Activated CD4-positive, alpha-beta T cell treated with anti-CD3 and anti-CD28 coated beads, Interleukin-2, Interleukin-6, amounts not matched to agents 100 ng/mL and 50 ng/mL, durations not matched to agents 16 hours and 8 hours (primary cell): ENCODE measurements around the gene NHLH2.

Experiments used
- DNase-seq: peaks from one replicate; pipeline ENCODE4 v3.0.0-alpha.2; 2020

Gene NHLH2

GRCh38 chr1:115837740-115838421, 3.0 kb downstream of the NHLH2 start:
- DNase-seq = no peak

GRCh38 chr1:115837341-115837739, 3.6 kb downstream of the NHLH2 start:
- no peak for DNase-seq

- no peak for DNase-seq
Observed at GRCh38 chr1:115833856-115834255, 7.1 kb downstream of the NHLH2 start.

- no peak for DNase-seq
Observed at GRCh38 chr1:115832651-115833050, 8.3 kb downstream of the NHLH2 start.

GRCh38 chr1:115830963-115831362, 10.0 kb downstream of the NHLH2 start:
- DNase-seq = no peak

GRCh38 chr1:115829947-115830346, 11.0 kb downstream of the NHLH2 start:
- DNase-seq = no peak

- no peak for DNase-seq
Observed at GRCh38 chr1:115829023-115829674, 11.8 kb downstream of the NHLH2 start.

GRCh38 chr1:115828101-115829022, 12.6 kb downstream of the NHLH2 start:
- no peak for DNase-seq

GRCh38 chr1:115827452-115828044, 13.4 kb downstream of the NHLH2 start:
- DNase-seq = no peak

- no peak for DNase-seq
Observed at GRCh38 chr1:115826628-115827027, 14.3 kb downstream of the NHLH2 start.

GRCh38 chr1:115822117-115822516, 18.8 kb downstream of the NHLH2 start:
- no peak for DNase-seq

- DNase-seq = no peak
Observed at GRCh38 chr1:115815694-115816093, 25.2 kb downstream of the NHLH2 start.

GRCh38 chr1:115814685-115815398, 26.1 kb downstream of the NHLH2 start:
- DNase-seq = no peak

GRCh38 chr1:115813727-115814126, 27.2 kb downstream of the NHLH2 start:
- DNase-seq = no peak

GRCh38 chr1:115811140-115811828, 29.6 kb downstream of the NHLH2 start:
- DNase-seq = no peak

GRCh38 chr1:115810609-115811008, 30.3 kb downstream of the NHLH2 start:
- no peak for DNase-seq

GRCh38 chr1:115809847-115810246, 31.1 kb downstream of the NHLH2 start:
- no peak for DNase-seq

- DNase-seq = no peak
Observed at GRCh38 chr1:115809076-115809475, 31.9 kb downstream of the NHLH2 start.

GRCh38 chr1:115807723-115808122, 33.2 kb downstream of the NHLH2 start:
- DNase-seq = peak; percentile 65

GRCh38 chr1:115805597-115805996, 35.3 kb downstream of the NHLH2 start:
- DNase-seq = no peak

- DNase-seq = no peak
Observed at GRCh38 chr1:115802416-115802815, 38.5 kb downstream of the NHLH2 start.

- no peak for DNase-seq
Observed at GRCh38 chr1:115797486-115797885, 43.4 kb downstream of the NHLH2 start.
